HFFc6 (cell line): ENCODE data around the gene IPO5. TPM values are rescaled to one million over a fixed set of nuclear protein-coding genes. Genes with fewer than 3 reads are reported as not detected.

ENCODE experiments used
- DNase-seq: peaks from one replicate; pipeline ENCODE4 v3.0.0-alpha.2; 2018
- H3K27ac Mint-ChIP-seq: 2 replicates; pipeline ENCODE4 v1.8.0; 2020; ENCODE audit warnings: mild to moderate bottlenecking, mixed read lengths
- H3K27me3 Mint-ChIP-seq: 2 replicates; pipeline ENCODE4 v1.8.0; 2021; ENCODE audit warnings: mild to moderate bottlenecking, moderate library complexity, mixed read lengths; ENCODE audit not compliant: insufficient read depth
- H3K36me3 Mint-ChIP-seq: 2 replicates; pipeline ENCODE4 v1.8.0; 2021; ENCODE audit warnings: low read depth, mixed read lengths
- H3K4me1 Mint-ChIP-seq: 2 replicates; pipeline ENCODE4 v1.8.0; 2020; ENCODE audit warnings: low read depth, mixed read lengths
- H3K4me3 Mint-ChIP-seq: 2 replicates; pipeline ENCODE4 v1.8.0; 2020; ENCODE audit warnings: mild to moderate bottlenecking, moderate library complexity, mixed read lengths
- H3K9me3 Mint-ChIP-seq: 2 replicates; pipeline ENCODE4 v1.8.0; 2020; ENCODE audit warnings: mild to moderate bottlenecking, mixed read lengths
- CTCF ChIP-seq: fragments of 200-600 bp; sonication (generic); IDR thresholded peaks from 2 replicates; pipeline ENCODE4 v1.5.0; 2021; ENCODE audit warnings: antibody characterized with exemption, mild to moderate bottlenecking
- long read RNA-seq: library from polyadenylated mRNA; unstranded; transcript quantifications from one replicate; pipeline ENCODE4 v2.0.0, GENCODE V29; 2019
- total RNA-seq, 6 experiments: library from RNA; stranded (reverse); fragmentation: NEBNext Ultra II Directional; extraction: Animal tissue kit (Norgen Biotek cat#: 25700); gene quantifications; 2 replicates in 1 of 6; 3 replicates in 5 of 6; pipeline ENCODE4 v1.2.3, GENCODE V29; 2021

The IPO5 gene
- total RNA-seq = 100 to 1,000 TPM; 183 to 247 (median 222) TPM
- long read RNA-seq, transcript IPO5-222 (26 exons, 3,419 nt) = major isoform, 85 of 145 reads
- long read RNA-seq, partial matches to known transcripts = 47 of 145 reads
- long read RNA-seq, other reads (novel, unspliced or antisense) = 12 of 145 reads

DNA sequence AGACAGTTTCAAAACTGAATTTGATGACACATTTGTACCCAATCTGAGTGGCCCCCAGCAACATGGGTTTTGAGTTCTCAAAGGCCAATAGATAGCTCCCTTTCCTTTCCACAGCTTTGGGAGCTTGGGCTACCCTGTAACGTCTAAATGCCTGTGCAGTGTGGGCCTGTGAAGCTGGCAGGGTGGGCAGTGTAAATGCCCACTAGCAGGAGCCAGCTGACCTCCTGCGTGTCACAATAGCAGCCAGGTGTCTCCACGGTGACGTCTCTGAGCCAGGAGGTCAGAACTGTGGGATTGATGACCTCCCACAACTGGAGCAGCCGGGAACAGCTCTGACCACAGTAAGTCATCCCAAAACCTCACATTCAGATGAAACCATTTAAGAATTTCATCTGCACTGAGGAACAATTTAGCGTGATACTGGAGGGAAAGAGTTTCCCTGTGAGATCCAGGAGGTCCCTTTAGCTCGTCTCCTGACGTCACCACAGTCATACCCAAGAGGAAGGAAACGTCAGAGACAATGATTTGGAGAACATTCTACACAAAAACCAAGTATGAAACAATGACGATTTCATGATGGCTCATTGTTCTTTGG lies at the start of gene IPO5:
Gene IPO5, plus strand, starts transcription at position 300 of the 595 bp plus-strand sequence. CDS start 23,022 bp downstream, outside the sequence.
- no peak for TF ChIP-seq CTCF
- Mint-ChIP-seq H3K27ac (no peak within 1 kb of the TSS), H3K4me1 (peaks cover 6% of the 10 kb centered on the region), H3K27me3 (no peaks in the 10 kb centered on the region; the same call in 1 of the 2 replicates), H3K4me3 (no peak within 1 kb of the TSS), H3K36me3 (peaks cover 10% of the 10 kb centered on the region), H3K9me3 (peaks cover 5% of the 10 kb centered on the region)
- no peak for DNase-seq

DNA sequence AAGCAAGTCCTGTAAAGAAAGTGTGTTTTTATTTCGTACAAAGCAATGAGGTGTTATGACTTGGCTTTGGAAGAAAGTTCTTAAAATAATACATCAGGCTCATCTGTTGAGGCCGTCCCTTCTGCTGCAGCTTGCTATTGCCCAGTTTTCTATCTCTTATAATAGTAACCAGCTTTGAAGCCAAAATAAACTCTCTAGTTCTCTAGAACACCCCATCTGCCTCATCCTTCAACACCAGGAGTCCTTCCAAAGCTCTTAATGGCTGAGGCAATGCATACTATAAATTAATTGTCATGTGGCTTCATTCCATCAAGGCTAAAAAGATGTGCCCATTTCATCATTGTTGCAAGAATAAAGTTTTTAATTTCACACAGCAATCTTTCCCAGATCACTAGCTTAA lies 49.4 kb upstream of the IPO5 start:
- Mint-ChIP-seq H3K27me3 (peaks cover 5% of the 10 kb centered on the region), H3K27ac (no peak overlapping the region), H3K4me3 (no peak overlapping the region), H3K9me3 (no peaks in the 10 kb centered on the region), H3K36me3 (no peaks in the 10 kb centered on the region), H3K4me1 (no peaks in the 10 kb centered on the region)
- no peak for TF ChIP-seq CTCF
- no peak for DNase-seq

GRCh38 chr13:97905517-97905916 lies 48.0 kb upstream of the IPO5 start:
- Mint-ChIP-seq H3K27me3 (peaks cover 5% of the 10 kb centered on the region), H3K36me3 (no peaks in the 10 kb centered on the region), H3K4me1 (no peaks in the 10 kb centered on the region), H3K9me3 (no peaks in the 10 kb centered on the region), H3K4me3 (no peak overlapping the region), H3K27ac (no peak overlapping the region)
- TF ChIP-seq CTCF = no peak
- no peak for DNase-seq

DNA sequence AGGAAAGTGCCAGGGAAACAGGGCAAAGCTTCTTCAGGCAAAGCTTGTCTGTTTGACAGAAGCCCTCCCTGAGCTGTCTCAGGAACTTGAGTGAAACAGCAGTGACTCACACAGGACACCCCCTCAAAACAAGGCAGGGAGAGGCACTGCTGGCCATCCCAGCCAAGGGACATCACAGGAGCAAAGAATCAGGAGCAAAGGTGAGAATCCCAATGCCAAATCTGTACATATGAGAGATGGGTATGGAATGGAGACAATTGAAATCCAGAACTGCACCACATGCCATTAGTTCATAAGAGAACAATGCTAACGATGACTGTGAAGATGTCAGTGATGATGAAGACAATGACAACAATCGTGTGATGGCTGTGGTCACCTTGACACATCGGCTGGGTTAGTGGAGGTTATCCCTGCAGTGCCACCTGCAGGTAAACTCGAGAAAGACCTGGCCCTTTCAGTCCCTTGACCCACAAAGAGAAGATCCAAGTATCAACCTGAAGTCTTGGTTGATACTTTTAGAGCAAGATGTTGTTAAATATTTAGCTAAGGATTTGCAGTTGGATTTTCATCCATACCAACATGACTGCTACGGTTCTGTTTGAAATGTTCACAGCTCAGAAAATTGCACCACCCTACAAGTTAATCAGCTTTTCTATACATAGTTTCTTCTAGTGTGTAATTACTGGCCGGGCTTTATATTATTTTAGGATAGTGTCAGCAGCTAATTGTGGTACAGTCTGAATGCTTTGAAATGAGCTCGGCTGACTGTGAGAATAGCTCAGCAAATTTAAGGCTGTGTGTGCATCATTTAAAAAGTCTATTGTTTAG lies 42.0 kb upstream of the IPO5 start:
- TF ChIP-seq CTCF = peak; percentile 80
- peak; percentile 22 for DNase-seq
- H3K27me3 Mint-ChIP-seq = no peaks in the 10 kb centered on the region; the same call in 1 of the 2 replicates
- peaks cover 7% of the 10 kb centered on the region; the same call in 1 of the 2 replicates for H3K36me3 Mint-ChIP-seq
- H3K9me3 Mint-ChIP-seq = peaks cover 8% of the 10 kb centered on the region
- no peak overlapping the region for H3K4me3 Mint-ChIP-seq
- no peak overlapping the region for H3K27ac Mint-ChIP-seq
- H3K4me1 Mint-ChIP-seq = peaks cover 17% of the 10 kb centered on the region

- peaks cover 7% of the 10 kb centered on the region; the same call in 1 of the 2 replicates for H3K36me3 Mint-ChIP-seq
- TF ChIP-seq CTCF = no peak
- no peak overlapping the region for H3K4me3 Mint-ChIP-seq
- H3K27me3 Mint-ChIP-seq = no peaks in the 10 kb centered on the region; the same call in 1 of the 2 replicates
- H3K9me3 Mint-ChIP-seq = peaks cover 8% of the 10 kb centered on the region
- H3K27ac Mint-ChIP-seq = no peak overlapping the region
- no peak for DNase-seq
- H3K4me1 Mint-ChIP-seq = peaks cover 17% of the 10 kb centered on the region
These were observed 41.3 kb upstream of the IPO5 start for GRCh38 chr13:97912139-97912535.
